ENCODE results near the gene NFKB2.

DNA sequence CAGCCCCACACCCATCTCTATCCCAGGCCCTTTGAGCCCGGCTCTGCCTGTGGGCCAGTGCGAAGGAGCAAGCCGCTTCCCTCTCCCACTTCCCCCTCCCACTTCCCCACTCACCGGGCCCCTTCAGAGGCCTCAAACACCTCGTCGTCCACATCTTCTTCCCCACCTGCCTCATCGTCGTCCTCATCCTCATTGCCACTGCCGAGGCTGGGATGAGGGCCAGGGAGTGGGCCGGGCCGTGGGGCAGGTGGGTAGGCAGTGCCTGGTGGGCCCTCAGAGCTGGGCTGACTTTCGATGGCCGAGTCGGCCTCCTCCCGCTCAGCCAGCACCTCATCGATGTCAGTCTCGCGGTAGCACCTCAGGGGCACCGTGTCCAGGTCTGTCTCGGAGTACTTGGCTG is 19.2 kb downstream of the NFKB2 start:
- TF ChIP-seq, protein P1, sequence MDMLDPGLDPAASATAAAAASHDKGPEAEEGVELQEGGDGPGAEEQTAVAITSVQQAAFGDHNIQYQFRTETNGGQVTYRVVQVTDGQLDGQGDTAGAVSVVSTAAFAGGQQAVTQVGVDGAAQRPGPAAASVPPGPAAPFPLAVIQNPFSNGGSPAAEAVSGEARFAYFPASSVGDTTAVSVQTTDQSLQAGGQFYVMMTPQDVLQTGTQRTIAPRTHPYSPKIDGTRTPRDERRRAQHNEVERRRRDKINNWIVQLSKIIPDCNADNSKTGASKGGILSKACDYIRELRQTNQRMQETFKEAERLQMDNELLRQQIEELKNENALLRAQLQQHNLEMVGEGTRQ (IDR thresholded peaks at IDR 0.05; ENCODE audit: low read length) = no peak
- TF ChIP-seq RAD21 (IDR thresholded peaks at IDR 0.05 in 1 of 2, conservative IDR thresholded peaks at IDR 0.05 in 1 of 2; ENCODE audit: low read depth in 2 of 2, low read length in 2 of 2) (no peak), SP1 (IDR thresholded peaks at IDR 0.05; ENCODE audit: low read depth, low read length) (no peak), POLR2AphosphoS5 (IDR thresholded peaks at IDR 0.05; ENCODE audit: low read depth, low read length) (no peak), YY1 (IDR thresholded peaks at IDR 0.05; ENCODE audit: low read depth, low read length) (no peak), POLR2A (IDR thresholded peaks at IDR 0.05; ENCODE audit: control extremely low read depth in 1 of 2, low read depth in 2 of 2, low read length in 2 of 2) (no peak), TAF1 (IDR thresholded peaks at IDR 0.05; ENCODE audit: low read depth, low read length) (no peak), RFX5 (IDR thresholded peaks at IDR 0.05; ENCODE audit: borderline replicate concordance, low read depth, low read length) (no peak), SIX5 (IDR thresholded peaks at IDR 0.05; ENCODE audit: low read depth, low read length) (no peak), HDAC2 (IDR thresholded peaks at IDR 0.05; ENCODE audit: borderline replicate concordance in 1 of 2, low read depth in 2 of 2, low read length in 2 of 2) (no peak), ZNF274 (IDR thresholded peaks at IDR 0.05; ENCODE audit: borderline replicate concordance, extremely low read depth, low read length) (no peak), HDAC6 (IDR thresholded peaks at IDR 0.05; ENCODE audit: low read depth, low read length) (no peak), NRF1 (IDR thresholded peaks at IDR 0.05; ENCODE audit: low read depth, low read length) (no peak)
- TF ChIP-seq, protein P2, sequence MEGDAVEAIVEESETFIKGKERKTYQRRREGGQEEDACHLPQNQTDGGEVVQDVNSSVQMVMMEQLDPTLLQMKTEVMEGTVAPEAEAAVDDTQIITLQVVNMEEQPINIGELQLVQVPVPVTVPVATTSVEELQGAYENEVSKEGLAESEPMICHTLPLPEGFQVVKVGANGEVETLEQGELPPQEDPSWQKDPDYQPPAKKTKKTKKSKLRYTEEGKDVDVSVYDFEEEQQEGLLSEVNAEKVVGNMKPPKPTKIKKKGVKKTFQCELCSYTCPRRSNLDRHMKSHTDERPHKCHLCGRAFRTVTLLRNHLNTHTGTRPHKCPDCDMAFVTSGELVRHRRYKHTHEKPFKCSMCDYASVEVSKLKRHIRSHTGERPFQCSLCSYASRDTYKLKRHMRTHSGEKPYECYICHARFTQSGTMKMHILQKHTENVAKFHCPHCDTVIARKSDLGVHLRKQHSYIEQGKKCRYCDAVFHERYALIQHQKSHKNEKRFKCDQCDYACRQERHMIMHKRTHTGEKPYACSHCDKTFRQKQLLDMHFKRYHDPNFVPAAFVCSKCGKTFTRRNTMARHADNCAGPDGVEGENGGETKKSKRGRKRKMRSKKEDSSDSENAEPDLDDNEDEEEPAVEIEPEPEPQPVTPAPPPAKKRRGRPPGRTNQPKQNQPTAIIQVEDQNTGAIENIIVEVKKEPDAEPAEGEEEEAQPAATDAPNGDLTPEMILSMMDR (IDR thresholded peaks at IDR 0.05; ENCODE audit: control extremely low read depth in 1 of 3, insufficient read depth in 1 of 3, low read depth in 1 of 3, low read length in 3 of 3) = no peak
